GM12878 (cell line): ENCODE results near the gene SHROOM4. TPM values are rescaled to one million over a fixed set of nuclear protein-coding genes. Genes with fewer than 3 reads are reported as not detected.

Experiments used
- ATAC-seq: fragments of 200-7000 bp; cut with Tn5 transposase; 3 replicates; pipeline ENCODE4 v1.9.1; 2020; ENCODE audit warnings: mild to moderate bottlenecking, moderate library complexity
- BruUV-seq: library from RNA; stranded (reverse); fragments of 400-500 nt; replicated peaks from 2 replicates; lab custom pipeline; 2021; lab: Mats Ljungman, UMichigan
- CTCF ChIA-PET: fragments of 300-600 bp; sonication (Branson Sonifier 250); formaldehyde crosslinking; extraction: SDS; loops from one replicate; lab custom pipeline; 2021; ENCODE audit warnings: inconsistent platforms; lab: Yijun Ruan, JAX
- POLR2A ChIA-PET: fragments of 350-600 bp; formaldehyde crosslinking; extraction: SDS; loops from one replicate; lab custom pipeline; 2021; ENCODE audit warnings: inconsistent platforms; lab: Charles Lee
- RAD21 ChIA-PET: fragments of 300-600 bp; sonication (Branson Sonifier 250); formaldehyde crosslinking; loops from one replicate; lab custom pipeline; 2023; ENCODE audit warnings: antibody characterized with exemption; ENCODE audit not compliant: unreplicated experiment; lab: Charles Lee
- SMC1A ChIA-PET: fragments of 300-600 bp; sonication (Branson Sonifier 250); formaldehyde crosslinking; loops from one replicate; lab custom pipeline; 2023; ENCODE audit not compliant: unreplicated experiment, uncharacterized antibody; lab: Charles Lee
- DNase-seq: peaks from one replicate; pipeline ENCODE4 v3.0.0-alpha.2; 2011; ENCODE audit warnings: low read depth, low spot score
- FAIRE-seq: peaks from 3 replicates; lab custom pipeline; 2011; peaks lifted over from hg19 to GRCh38; lab: Jason Lieb, UNC
- H2AFZ ChIP-seq: 2 replicates; pipeline ENCODE4 v1.6.0; 2011; ENCODE audit warnings: low read depth, low read length, control low read depth; ENCODE audit not compliant: control insufficient read depth
- H3K27ac ChIP-seq: 2 replicates; pipeline ENCODE4 v1.5.1; 2011; ENCODE audit warnings: control low read depth; ENCODE audit not compliant: control insufficient read depth, insufficient read depth
- H3K27me3 ChIP-seq, 2 experiments: replicated peaks in 1 of 2; 2 replicates each; pipeline versions ENCODE4 v1.6.0 to v1.6.1; 2011; ENCODE audit warnings: low read length in 1 of 2; ENCODE audit not compliant: control insufficient read depth in 2 of 2, insufficient read depth in 2 of 2
- H3K36me3 ChIP-seq, 2 experiments: 2 replicates each; pipeline ENCODE4 v1.5.1; 2011; ENCODE audit warnings: low read length in 1 of 2; ENCODE audit not compliant: control insufficient read depth in 2 of 2, insufficient read depth in 2 of 2
- H3K4me1 ChIP-seq: 2 replicates; pipeline ENCODE4 v1.6.1; 2011; ENCODE audit warnings: mild to moderate bottlenecking, low read length, moderate library complexity, mixed read lengths; ENCODE audit not compliant: control insufficient read depth, insufficient read depth
- H3K4me2 ChIP-seq: 2 replicates; pipeline ENCODE4 v1.6.0; 2011; ENCODE audit warnings: control low read depth; ENCODE audit not compliant: control insufficient read depth, insufficient read depth
- H3K4me3 ChIP-seq: fragments of 200-600 bp; sonication (generic); 2 replicates; pipeline ENCODE4 v1.5.1; 2016
- H3K79me2 ChIP-seq: 2 replicates; pipeline ENCODE4 v1.6.0; 2011; ENCODE audit warnings: low read length; ENCODE audit not compliant: control insufficient read depth, insufficient read depth
- H3K9ac ChIP-seq: 2 replicates; pipeline ENCODE4 v1.8.0; 2011; ENCODE audit warnings: low read length, control low read depth, mixed read lengths; ENCODE audit not compliant: control insufficient read depth, insufficient read depth
- H3K9me3 ChIP-seq: replicated peaks from 3 replicates; pipeline ENCODE4 v1.5.1; 2011; ENCODE audit warnings: mild to moderate bottlenecking, low read length; ENCODE audit not compliant: control insufficient read depth, insufficient read depth
- H4K20me1 ChIP-seq: 2 replicates; pipeline ENCODE4 v1.6.0; 2011; ENCODE audit not compliant: control insufficient read depth, insufficient read depth
- BACH1 ChIP-seq: fragments of 450-650 bp; IDR thresholded peaks from 2 replicates; pipeline ENCODE4 v1.6.1; 2017; ENCODE audit warnings: mild to moderate bottlenecking, borderline replicate concordance
- POLR2AphosphoS2 ChIP-seq: IDR thresholded peaks from 2 replicates; pipeline ENCODE4 v1.6.1; 2011; ENCODE audit warnings: low read depth, mild to moderate bottlenecking, low read length, improper control_type of control experiment, moderate library complexity
- WGBS: methylation state at CpG from one replicate; pipeline ENCODE4 v1.1.6; 2016; ENCODE audit warnings: low lambda C conversion rate; ENCODE audit not compliant: insufficient replicate concordance, insufficient coverage; ENCODE audit errors: missing lambda C conversion rate; 5-methylcytosine and 5-hydroxymethylcytosine counted together
- in situ Hi-C: fragments of 300-500 bp; cut with MboI; formaldehyde crosslinking; loops from 9 replicates; pipeline ENCODE4 v1.14.3; 2018; ENCODE audit warnings: mixed read lengths
- intact Hi-C: fragments of 100-400 bp; cut with micrococcal nuclease; formaldehyde crosslinking; loops from one replicate; pipeline ENCODE4 v1.14.2; 2022; ENCODE audit not compliant: unreplicated experiment
- polyA plus RNA-seq, 11 experiments: library from polyadenylated mRNA; depleted of rRNA in 4 of 11; unstranded in 6 of 11; stranded (reverse) in 5 of 11; fragments of >200 nt; fragmentation: Nextera tagmentation in 4 of 11; fragmentation: Illumina TruSeq in 1 of 11; extraction: Ambion mirVana in 4 of 11; extraction: Trizol in 1 of 11; gene quantifications; 1 replicate in 1 of 11; 2 replicates in 10 of 11; pipeline versions ENCODE4 v1.2.1 to v1.2.3, GENCODE V29; 2011 to 2016; ENCODE audit warnings: inconsistent platforms in 2 of 11, missing spikeins in 2 of 11, low read depth in 1 of 11
- total RNA-seq, 4 experiments: library from RNA; depleted of rRNA in 3 of 4; stranded (reverse); fragments of >200 nt in 3 of 4; fragmentation: Illumina TruSeq in 1 of 4; extraction: Trizol in 1 of 4; gene quantifications; 2 replicates each; pipeline versions ENCODE4 v1.2.1 to v1.2.3, GENCODE V29; 2013 to 2021
- TF ChIP-seq, protein P1 (sequence below): fragments of 450-650 bp; IDR thresholded peaks from 2 replicates; pipeline ENCODE4 v1.6.1; 2018; ENCODE audit warnings: borderline replicate concordance, mild to moderate bottlenecking; ENCODE audit not compliant: partially characterized antibody
- TF ChIP-seq, protein P2 (sequence below): fragments of 450-650 bp; IDR thresholded peaks from 2 replicates; pipeline ENCODE4 v1.6.1; 2018; ENCODE audit warnings: mild to moderate bottlenecking, low read depth, moderate library complexity; ENCODE audit not compliant: partially characterized antibody
- TF ChIP-seq, protein P3 (sequence below), 3 experiments: IDR thresholded peaks in 2 of 3; conservative IDR thresholded peaks in 1 of 3; 2 replicates each; pipeline ENCODE4 v1.5.1; 2011; ENCODE audit warnings: low read depth in 3 of 3, low read length in 3 of 3, mild to moderate bottlenecking in 3 of 3, control low read depth in 2 of 3, moderate library complexity in 2 of 3, inconsistent platforms in 1 of 3, mixed read lengths in 1 of 3; ENCODE audit not compliant: control insufficient read depth in 2 of 3, insufficient read depth in 1 of 3; ENCODE audit errors: extremely low read depth in 1 of 3

The SHROOM4 gene
- total and polyA plus RNA-seq, 10 of the 15 experiments (the other 5 are each of a cell fraction or from before 2014, with no cell fraction given) = 0.01 to 0.03 TPM; not detected in 8

DNA sequence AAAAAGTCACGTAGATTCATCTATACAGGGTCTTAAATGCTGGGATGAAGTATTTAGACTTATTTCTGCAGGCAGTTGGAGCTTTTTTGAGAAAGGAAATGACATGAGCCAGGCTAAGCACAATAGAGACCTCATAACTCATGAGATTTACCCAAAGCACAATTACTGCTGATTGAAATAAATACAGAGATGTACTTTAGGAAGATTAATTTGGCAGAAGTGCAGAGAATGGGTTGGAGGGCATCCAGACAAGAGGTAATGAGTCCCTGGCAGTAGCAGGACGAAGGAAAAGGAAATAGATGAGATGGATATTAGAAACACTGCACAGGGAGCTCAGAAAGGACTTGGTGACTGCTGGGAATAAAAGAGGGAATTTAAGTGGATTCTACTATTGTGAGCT is 129.1 kb downstream of the SHROOM4 start (continued):
- TF ChIP-seq, protein P1, sequence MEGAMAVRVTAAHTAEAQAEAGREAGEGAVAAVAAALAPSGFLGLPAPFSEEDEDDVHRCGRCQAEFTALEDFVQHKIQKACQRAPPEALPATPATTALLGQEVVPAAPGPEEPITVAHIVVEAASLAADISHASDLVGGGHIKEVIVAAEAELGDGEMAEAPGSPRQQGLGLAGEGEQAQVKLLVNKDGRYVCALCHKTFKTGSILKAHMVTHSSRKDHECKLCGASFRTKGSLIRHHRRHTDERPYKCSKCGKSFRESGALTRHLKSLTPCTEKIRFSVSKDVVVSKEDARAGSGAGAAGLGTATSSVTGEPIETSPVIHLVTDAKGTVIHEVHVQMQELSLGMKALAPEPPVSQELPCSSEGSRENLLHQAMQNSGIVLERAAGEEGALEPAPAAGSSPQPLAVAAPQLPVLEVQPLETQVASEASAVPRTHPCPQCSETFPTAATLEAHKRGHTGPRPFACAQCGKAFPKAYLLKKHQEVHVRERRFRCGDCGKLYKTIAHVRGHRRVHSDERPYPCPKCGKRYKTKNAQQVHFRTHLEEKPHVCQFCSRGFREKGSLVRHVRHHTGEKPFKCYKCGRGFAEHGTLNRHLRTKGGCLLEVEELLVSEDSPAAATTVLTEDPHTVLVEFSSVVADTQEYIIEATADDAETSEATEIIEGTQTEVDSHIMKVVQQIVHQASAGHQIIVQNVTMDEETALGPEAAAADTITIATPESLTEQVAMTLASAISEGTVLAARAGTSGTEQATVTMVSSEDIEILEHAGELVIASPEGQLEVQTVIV = no peak
- TF ChIP-seq BACH1 = no peak
- TF ChIP-seq, protein P2, sequence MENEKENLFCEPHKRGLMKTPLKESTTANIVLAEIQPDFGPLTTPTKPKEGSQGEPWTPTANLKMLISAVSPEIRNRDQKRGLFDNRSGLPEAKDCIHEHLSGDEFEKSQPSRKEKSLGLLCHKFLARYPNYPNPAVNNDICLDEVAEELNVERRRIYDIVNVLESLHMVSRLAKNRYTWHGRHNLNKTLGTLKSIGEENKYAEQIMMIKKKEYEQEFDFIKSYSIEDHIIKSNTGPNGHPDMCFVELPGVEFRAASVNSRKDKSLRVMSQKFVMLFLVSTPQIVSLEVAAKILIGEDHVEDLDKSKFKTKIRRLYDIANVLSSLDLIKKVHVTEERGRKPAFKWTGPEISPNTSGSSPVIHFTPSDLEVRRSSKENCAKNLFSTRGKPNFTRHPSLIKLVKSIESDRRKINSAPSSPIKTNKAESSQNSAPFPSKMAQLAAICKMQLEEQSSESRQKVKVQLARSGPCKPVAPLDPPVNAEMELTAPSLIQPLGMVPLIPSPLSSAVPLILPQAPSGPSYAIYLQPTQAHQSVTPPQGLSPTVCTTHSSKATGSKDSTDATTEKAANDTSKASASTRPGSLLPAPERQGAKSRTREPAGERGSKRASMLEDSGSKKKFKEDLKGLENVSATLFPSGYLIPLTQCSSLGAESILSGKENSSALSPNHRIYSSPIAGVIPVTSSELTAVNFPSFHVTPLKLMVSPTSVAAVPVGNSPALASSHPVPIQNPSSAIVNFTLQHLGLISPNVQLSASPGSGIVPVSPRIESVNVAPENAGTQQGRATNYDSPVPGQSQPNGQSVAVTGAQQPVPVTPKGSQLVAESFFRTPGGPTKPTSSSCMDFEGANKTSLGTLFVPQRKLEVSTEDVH = no peak

DNA sequence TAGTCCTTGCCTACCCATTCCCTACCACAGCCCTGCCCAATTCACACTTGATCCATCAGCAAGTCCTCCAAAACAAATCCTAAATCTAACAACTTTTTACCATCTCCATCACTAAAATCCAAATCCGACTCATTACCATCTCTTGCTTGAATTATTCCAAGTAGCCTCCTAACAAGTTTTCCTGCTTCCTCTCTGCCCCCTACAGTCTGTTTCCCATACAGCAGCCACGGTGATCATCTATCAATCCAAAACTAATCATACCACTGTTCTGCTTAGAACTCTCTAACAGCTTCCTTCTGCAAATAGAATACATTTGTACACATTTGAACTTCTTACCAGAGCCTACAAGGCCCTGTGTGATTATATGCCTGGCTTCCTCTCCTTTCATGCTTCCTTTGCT is 133.0 kb downstream of the SHROOM4 start:
- no peak overlapping the region for H3K4me2 ChIP-seq
- H3K4me3 ChIP-seq = no peak overlapping the region
- ATAC-seq = no peak
- 0% methylated on average over 2 of the region's 2 CpGs for WGBS
- no peaks in the 10 kb centered on the region for H3K79me2 ChIP-seq
- ChIA-PET RAD21 (no interaction called here), SMC1A (interaction anchor here (1.1 kb wide), 1 partner anchor 36 kb away, joined by 3 read pairs; no protein-coding TSS in a partner anchor), POLR2A (no interaction called here), CTCF (interaction anchor here (3.9 kb wide), 1 partner anchor 10 kb away, joined by 23 read pairs; no protein-coding TSS in a partner anchor)
- no TSS peak for BruUV-seq
- no peaks in the 10 kb centered on the region; a peak in 1 of 4 replicates for H3K27me3 ChIP-seq
- in situ Hi-C loops (loop anchor here (25.0 kb wide), 1 partner anchor 756 kb away; no protein-coding TSS in a partner anchor), intact Hi-C loops (no loop called here)
- no peak for FAIRE-seq
- no peaks in the 10 kb centered on the region for H3K4me1 ChIP-seq
- H3K9ac ChIP-seq = no peak overlapping the region
- H4K20me1 ChIP-seq = no peaks in the 10 kb centered on the region
- no peak overlapping the region for H3K27ac ChIP-seq
- no peak overlapping the region for H2AFZ ChIP-seq
- no peaks in the 10 kb centered on the region for H3K36me3 ChIP-seq
- no peak for DNase-seq
- H3K9me3 ChIP-seq = no peaks in the 10 kb centered on the region
- TF ChIP-seq, protein P3, sequence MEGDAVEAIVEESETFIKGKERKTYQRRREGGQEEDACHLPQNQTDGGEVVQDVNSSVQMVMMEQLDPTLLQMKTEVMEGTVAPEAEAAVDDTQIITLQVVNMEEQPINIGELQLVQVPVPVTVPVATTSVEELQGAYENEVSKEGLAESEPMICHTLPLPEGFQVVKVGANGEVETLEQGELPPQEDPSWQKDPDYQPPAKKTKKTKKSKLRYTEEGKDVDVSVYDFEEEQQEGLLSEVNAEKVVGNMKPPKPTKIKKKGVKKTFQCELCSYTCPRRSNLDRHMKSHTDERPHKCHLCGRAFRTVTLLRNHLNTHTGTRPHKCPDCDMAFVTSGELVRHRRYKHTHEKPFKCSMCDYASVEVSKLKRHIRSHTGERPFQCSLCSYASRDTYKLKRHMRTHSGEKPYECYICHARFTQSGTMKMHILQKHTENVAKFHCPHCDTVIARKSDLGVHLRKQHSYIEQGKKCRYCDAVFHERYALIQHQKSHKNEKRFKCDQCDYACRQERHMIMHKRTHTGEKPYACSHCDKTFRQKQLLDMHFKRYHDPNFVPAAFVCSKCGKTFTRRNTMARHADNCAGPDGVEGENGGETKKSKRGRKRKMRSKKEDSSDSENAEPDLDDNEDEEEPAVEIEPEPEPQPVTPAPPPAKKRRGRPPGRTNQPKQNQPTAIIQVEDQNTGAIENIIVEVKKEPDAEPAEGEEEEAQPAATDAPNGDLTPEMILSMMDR (IDR thresholded peaks at IDR 0.05 in 2 of 3, conservative IDR thresholded peaks at IDR 0.05 in 1 of 3; ENCODE audit: control insufficient read depth in 2 of 3, extremely low read depth in 1 of 3, insufficient read depth in 1 of 3, low read depth in 3 of 3, low read length in 3 of 3) = peak in 1 of 3 experiments; percentile 16; a peak in 1 of 6 replicates
- TF ChIP-seq POLR2AphosphoS2 = no peak
